ENCODE results near the gene MRFAP1L1.

The MRFAP1L1 gene

GRCh38 chr4:6674500-6675149 is 35.0 kb downstream of the MRFAP1L1 start (continued):
- TF ChIP-seq ZNF18 (tag by site-specific recombination; IDR thresholded peaks at IDR 0.05) (peak; percentile 97), ZNF501 (tag by site-specific recombination; IDR thresholded peaks at IDR 0.05) (no peak), ZNF747 (tag by site-specific recombination; IDR thresholded peaks at IDR 0.05) (no peak), ZNF350 (tag by site-specific recombination; IDR thresholded peaks at IDR 0.05) (no peak), ZNF354C (tag by site-specific recombination; IDR thresholded peaks at IDR 0.05; ENCODE audit: borderline replicate concordance, low read depth) (no peak), ZNF610 (tag by site-specific recombination; IDR thresholded peaks at IDR 0.05; ENCODE audit: borderline replicate concordance) (no peak), GLIS2 (tag by site-specific recombination; IDR thresholded peaks at IDR 0.05) (peak; percentile 42; the same call in 1 of the 2 replicates), ZEB2 (tag by site-specific recombination; IDR thresholded peaks at IDR 0.05) (peak; percentile 46; the same call in 1 of the 2 replicates), MYNN (tag by site-specific recombination; IDR thresholded peaks at IDR 0.05; ENCODE audit: borderline replicate concordance) (no peak), ZBTB10 (tag by site-specific recombination; IDR thresholded peaks at IDR 0.05) (no peak), ZBTB6 (tag by site-specific recombination; IDR thresholded peaks at IDR 0.05) (no peak), IKZF3 (tag by site-specific recombination; IDR thresholded peaks at IDR 0.05) (no peak), PRDM2 (tag by site-specific recombination; IDR thresholded peaks at IDR 0.05; ENCODE audit: borderline replicate concordance) (no peak), SP7 (tag by site-specific recombination; IDR thresholded peaks at IDR 0.05) (no peak), ZBTB8A (tag by site-specific recombination; IDR thresholded peaks at IDR 0.05) (no peak), ZNF791 (tag by site-specific recombination; IDR thresholded peaks at IDR 0.05) (no peak), TSHZ1 (tag by site-specific recombination; IDR thresholded peaks at IDR 0.05; ENCODE audit: borderline replicate concordance) (no peak), ZNF292 (tag by site-specific recombination; IDR thresholded peaks at IDR 0.05; ENCODE audit: borderline replicate concordance, low read depth) (no peak), ZNF837 (tag by site-specific recombination; IDR thresholded peaks at IDR 0.05) (no peak), AEBP2 (tag by site-specific recombination; IDR thresholded peaks at IDR 0.05; ENCODE audit: borderline replicate concordance) (no peak), ZNF132 (tag by site-specific recombination; IDR thresholded peaks at IDR 0.05; ENCODE audit: borderline replicate concordance) (no peak), ZNF302 (tag by site-specific recombination; IDR thresholded peaks at IDR 0.05; ENCODE audit: low read depth) (no peak), ZNF248 (tag by site-specific recombination; IDR thresholded peaks at IDR 0.05) (no peak)

Measured in HEK293 (cell line).